HepG2 (cell line): ENCODE results near the gene DHX34. TPM values are rescaled to one million over a fixed set of nuclear protein-coding genes. Genes with fewer than 3 reads are reported as not detected.

ENCODE experiments used
- ATF7 ChIP-seq, 2 experiments: fragments of 450-650 bp in 1 of 2; sonication (generic) in 1 of 2; formaldehyde crosslinking in 1 of 2; IDR thresholded peaks; 2 replicates each; pipeline versions ENCODE4 v1.4.0 to v1.6.1; 2016 to 2020; ENCODE audit warnings: antibody characterized with exemption in 1 of 2, mild to moderate bottlenecking in 1 of 2, missing genetic modification reagents in 1 of 2
- CBFB ChIP-seq: sonication (generic); formaldehyde crosslinking; IDR thresholded peaks from 2 replicates; pipeline ENCODE4 v1.4.0; 2020; ENCODE audit warnings: missing genetic modification reagents
- CREB1 ChIP-seq, 2 experiments: fragments of 450-650 bp in 1 of 2; IDR thresholded peaks; 2 replicates each; pipeline ENCODE4 v1.6.1; 2016 to 2017; ENCODE audit warnings: control low read depth in 1 of 2, mild to moderate bottlenecking in 1 of 2, missing compliant biosample characterization in 1 of 2, missing genetic modification characterization in 1 of 2
- DPF2 ChIP-seq: sonication (generic); formaldehyde crosslinking; IDR thresholded peaks from 2 replicates; pipeline ENCODE4 v1.4.0; 2020; ENCODE audit warnings: mild to moderate bottlenecking, low read depth, missing genetic modification reagents, borderline replicate concordance
- ETV5 ChIP-seq: IDR thresholded peaks from 2 replicates; pipeline ENCODE4 v1.6.1; 2018; ENCODE audit warnings: missing biosample characterization, missing genetic modification reagents, inconsistent platforms, borderline replicate concordance
- IKZF4 ChIP-seq: sonication (generic); formaldehyde crosslinking; IDR thresholded peaks from 2 replicates; pipeline ENCODE4 v1.5.1; 2020; ENCODE audit warnings: borderline replicate concordance, mild to moderate bottlenecking, low read depth, missing genetic modification reagents; ENCODE audit errors: not compliant biosample characterization
- JUNB ChIP-seq: sonication (generic); formaldehyde crosslinking; IDR thresholded peaks from 2 replicates; pipeline ENCODE4 v1.8.0; 2022; ENCODE audit warnings: missing genetic modification reagents, mild to moderate bottlenecking, borderline replicate concordance
- JUND ChIP-seq: sonication (generic); formaldehyde crosslinking; IDR thresholded peaks from 2 replicates; pipeline ENCODE4 v1.8.0; 2022; ENCODE audit warnings: mild to moderate bottlenecking, missing genetic modification reagents
- KLF13 ChIP-seq: sonication (generic); formaldehyde crosslinking; IDR thresholded peaks from 2 replicates; pipeline ENCODE4 v1.4.0; 2020; ENCODE audit warnings: mild to moderate bottlenecking, missing genetic modification reagents
- POGK ChIP-seq: sonication (generic); formaldehyde crosslinking; conservative IDR thresholded peaks from 2 replicates; pipeline ENCODE4 v1.8.0; 2022; ENCODE audit warnings: mild to moderate bottlenecking, moderate library complexity, missing genetic modification reagents
- ZBTB10 ChIP-seq: sonication (generic); formaldehyde crosslinking; IDR thresholded peaks from 2 replicates; pipeline ENCODE4 v1.4.0; 2020; ENCODE audit warnings: missing genetic modification reagents, borderline replicate concordance
- ZMYM3 ChIP-seq: sonication (generic); formaldehyde crosslinking; IDR thresholded peaks from 2 replicates; pipeline ENCODE4 v1.5.1; 2020; ENCODE audit warnings: mild to moderate bottlenecking, missing genetic modification reagents
- ZNF142 ChIP-seq: sonication (generic); formaldehyde crosslinking; IDR thresholded peaks from 2 replicates; pipeline ENCODE4 v1.4.0; 2020; ENCODE audit warnings: missing genetic modification reagents
- ZNF274 ChIP-seq: sonication (generic); formaldehyde crosslinking; IDR thresholded peaks from 2 replicates; pipeline ENCODE4 v1.5.1; 2020; ENCODE audit warnings: mild to moderate bottlenecking, missing genetic modification reagents
- ZNF333 ChIP-seq: sonication (generic); formaldehyde crosslinking; IDR thresholded peaks from 2 replicates; pipeline ENCODE4 v1.4.0; 2020; ENCODE audit warnings: mild to moderate bottlenecking, missing genetic modification reagents, borderline replicate concordance
- ZNF501 ChIP-seq: sonication (generic); formaldehyde crosslinking; IDR thresholded peaks from 2 replicates; pipeline ENCODE4 v1.5.1; 2020; ENCODE audit warnings: mild to moderate bottlenecking, moderate library complexity, missing genetic modification reagents
- ZNF670 ChIP-seq: sonication (generic); formaldehyde crosslinking; IDR thresholded peaks from 2 replicates; pipeline ENCODE4 v1.8.0; 2022; ENCODE audit warnings: mild to moderate bottlenecking, missing genetic modification reagents, borderline replicate concordance
- polyA plus RNA-seq, 8 experiments: library from polyadenylated mRNA; depleted of rRNA in 3 of 8; stranded (reverse) in 7 of 8; unstranded in 1 of 8; fragments of >200 nt; fragmentation: Illumina TruSeq in 4 of 8; extraction: Trizol in 4 of 8; gene quantifications; 2 replicates each; pipeline versions ENCODE4 v1.2.1 to v1.2.3, GENCODE V29; 2011 to 2016; ENCODE audit warnings: low read depth in 4 of 8, missing spikeins in 1 of 8, mixed read lengths in 1 of 8; ENCODE audit not compliant: insufficient read depth in 1 of 8
- total RNA-seq, 5 experiments: library from RNA; depleted of rRNA; stranded (reverse); fragments of >200 nt; fragmentation: Illumina TruSeq; extraction: Trizol; gene quantifications; 2 replicates each; pipeline ENCODE4 v1.2.3, GENCODE V29; 2016; ENCODE audit warnings: low read depth in 1 of 5

The DHX34 gene
- total and polyA plus RNA-seq, 2 of the 13 experiments (the other 11 are each of a cell fraction or from before 2014, with no cell fraction given) = 9.2 to 12.0 TPM

DNA sequence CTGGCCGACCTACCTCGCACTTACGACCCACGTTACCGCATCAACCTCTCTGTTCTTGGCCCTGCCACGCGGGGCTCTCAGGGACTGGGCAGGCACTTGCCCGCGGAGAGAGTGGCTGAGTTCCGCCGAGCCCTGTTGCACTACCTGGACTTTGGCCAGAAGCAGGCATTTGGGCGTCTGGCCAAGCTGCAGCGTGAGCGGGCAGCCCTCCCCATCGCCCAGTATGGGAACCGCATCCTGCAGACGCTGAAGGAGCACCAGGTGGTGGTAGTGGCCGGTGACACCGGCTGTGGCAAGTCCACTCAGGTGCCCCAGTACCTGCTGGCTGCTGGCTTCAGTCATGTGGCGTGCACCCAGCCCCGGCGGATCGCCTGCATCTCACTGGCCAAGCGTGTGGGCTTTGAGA lies 4.2 kb downstream of the DHX34 start (continued):
- TF ChIP-seq ZNF142 (CRISPR knock-in tag) (no peak), CREB1 (IDR thresholded peaks at IDR 0.05) (no peak), CREB1 (CRISPR knock-in tag; IDR thresholded peaks at IDR 0.05) (no peak), ETV5 (CRISPR knock-in tag) (peak; percentile 67; the same call in 1 of the 2 replicates), KLF13 (CRISPR knock-in tag) (no peak), CBFB (CRISPR knock-in tag) (peak; percentile 64; the same call in 1 of the 2 replicates), ZBTB10 (CRISPR knock-in tag) (no peak), DPF2 (CRISPR knock-in tag) (peak; percentile 62; the same call in 1 of the 2 replicates), ZNF670 (CRISPR knock-in tag) (peak; percentile 60; the same call in 1 of the 2 replicates), JUNB (CRISPR knock-in tag) (no peak), JUND (no peak), ZMYM3 (CRISPR knock-in tag) (peak; percentile 81; the same call in 1 of the 2 replicates), ZNF333 (CRISPR knock-in tag) (no peak), ZNF274 (CRISPR knock-in tag) (no peak), IKZF4 (no peak), ATF7 (IDR thresholded peaks at IDR 0.05) (no peak), ATF7 (CRISPR knock-in tag; IDR thresholded peaks at IDR 0.05) (0 out of 2 replicates have a peak, but pooled peaks have one; percentile 42), ZNF501 (CRISPR knock-in tag) (peak; percentile 80), POGK (CRISPR knock-in tag) (peak; percentile 53; the same call in 1 of the 2 replicates)
